HG03520 (cell line): ENCODE results near the gene CACNG8.
"Not testable (repeated sequence)": the region's sequence is repeated elsewhere in the genome, so short reads cannot be mapped to it uniquely, and the experiment has no call there.

Experiments used
- ATAC-seq: cut with Tn5 transposase; IDR thresholded peaks from one replicate; pipeline ENCODE4 v1.9.1; 2021; ENCODE audit warnings: mild to moderate bottlenecking, moderate library complexity; ENCODE audit not compliant: unreplicated experiment

Gene CACNG8

DNA sequence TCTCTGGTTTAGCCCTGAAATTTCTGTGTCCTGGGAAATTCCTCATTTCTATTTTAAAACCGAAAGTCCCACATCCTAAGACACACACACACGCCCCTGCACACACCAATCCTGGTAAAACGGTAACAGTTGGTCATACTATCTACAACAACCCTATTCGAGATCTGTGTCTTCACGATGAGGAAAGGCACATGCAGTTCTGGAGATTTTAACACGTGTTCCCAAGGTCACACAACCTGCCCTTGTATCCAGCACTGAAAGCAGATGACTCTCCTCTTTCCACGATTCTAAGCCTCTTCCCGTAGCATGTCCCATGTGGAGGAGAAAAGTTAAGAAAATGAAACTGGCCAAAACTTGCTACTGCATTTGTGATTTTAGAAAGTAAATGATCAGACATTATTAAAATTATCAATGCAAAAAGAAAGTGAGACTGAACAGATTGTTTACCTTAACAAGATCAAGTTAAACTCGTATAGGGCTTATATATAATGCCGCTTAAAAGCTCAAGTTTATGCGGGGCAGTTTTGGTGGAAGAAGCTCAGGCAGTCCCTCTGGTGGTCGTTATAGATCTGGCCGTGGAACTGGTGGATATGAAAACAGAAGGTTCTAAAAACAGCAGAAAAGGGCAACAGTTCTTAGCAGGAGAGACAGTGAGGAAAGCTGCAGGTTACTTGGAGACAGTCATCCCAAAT lies 68.3 kb downstream of the CACNG8 start:
- ATAC-seq: no peak

DNA sequence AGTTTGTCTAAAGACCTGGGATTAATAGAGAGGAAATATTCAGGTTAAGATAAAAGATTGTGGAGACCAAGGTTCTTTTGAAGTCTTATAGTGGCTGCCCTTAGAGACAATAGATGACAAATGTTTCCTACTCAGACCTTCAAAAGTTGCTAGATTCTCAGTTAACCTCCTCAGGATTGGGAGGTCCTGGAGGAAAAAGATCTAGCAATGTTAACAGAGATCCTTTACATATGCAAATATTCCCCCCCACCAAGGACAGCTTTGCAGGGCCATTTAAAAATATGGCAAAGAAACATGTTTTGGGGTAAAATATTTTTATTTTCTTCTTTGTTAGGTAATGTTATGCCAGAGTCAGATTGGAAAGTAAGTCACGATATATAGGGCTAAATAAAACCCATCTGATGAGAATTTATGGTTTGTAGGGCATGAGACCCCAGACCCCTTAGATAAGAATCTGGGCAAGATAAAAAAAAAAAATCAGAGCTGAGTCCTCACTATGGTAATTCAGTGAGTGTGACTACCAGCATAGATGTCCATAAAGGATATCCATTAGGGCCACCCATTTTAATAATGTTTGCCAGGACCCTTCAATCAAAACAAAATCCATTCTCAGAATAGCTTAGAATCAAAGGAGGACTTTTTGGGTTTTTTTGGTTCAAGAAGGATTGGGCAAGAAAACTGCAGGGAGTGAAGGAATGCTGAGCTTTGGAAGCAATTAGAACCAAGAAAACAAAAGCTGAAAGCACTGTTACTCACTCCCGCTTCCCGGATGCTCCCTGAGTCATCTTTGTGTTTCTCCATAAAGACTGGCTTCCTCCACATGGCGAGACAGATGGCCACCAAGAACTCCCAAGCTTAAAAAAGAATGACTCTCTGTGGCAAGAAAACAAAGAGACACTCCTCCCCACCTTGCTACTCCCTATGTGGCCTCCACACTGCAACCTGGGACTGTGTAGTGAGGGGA lies 72.8 kb downstream of the CACNG8 start:
- no peak for ATAC-seq

DNA sequence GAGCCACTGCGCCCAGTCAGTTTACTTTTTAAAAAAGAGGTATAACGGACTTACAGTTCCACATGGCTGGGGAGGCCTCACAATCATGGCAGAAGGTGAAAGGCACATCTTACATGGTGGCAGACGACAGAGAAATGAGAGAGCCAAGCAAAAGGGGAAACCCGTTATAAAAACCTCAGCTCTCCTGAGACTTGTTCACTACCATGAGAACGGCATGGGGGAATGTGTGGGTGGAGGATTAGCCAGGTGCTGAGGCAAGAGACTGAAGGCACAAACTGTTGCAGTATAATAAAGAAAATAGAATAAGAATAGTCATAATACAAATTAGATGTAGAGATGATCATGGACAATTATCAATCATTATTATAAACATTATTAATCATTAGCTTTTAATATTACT lies 73.8 kb downstream of the CACNG8 start:
- ATAC-seq: not testable (repeated sequence)
